Endothelial cell of hepatic sinusoid (primary cell): ENCODE results near the gene IRX5.

Source experiments
- in situ Hi-C: cut with HindIII; loops from 2 replicates; pipeline ENCODE4 v1.10.0; 2017; ENCODE audit warnings: low sequenced_read_pairs

Gene IRX5

GRCh38 chr16:54930005-54930868, at the start of gene IRX5:
IRX5 (plus strand) TSS chr16:54930865; CDS start chr16:54931199, 334 bp downstream.
- in situ Hi-C loops = loop anchor here (10.0 kb wide), 1 partner anchor 645 kb away; the partner anchor contains the start of gene IRX3

- in situ Hi-C loops = no loop called here
These were observed 48.1 kb upstream of the IRX5 start for GRCh38 chr16:54882556-54882955.

GRCh38 chr16:54883358-54883757, 47.3 kb upstream of the IRX5 start:
- in situ Hi-C loops = no loop called here

- in situ Hi-C loops = no loop called here
These were observed 44.6 kb upstream of the IRX5 start for GRCh38 chr16:54886078-54886477.

GRCh38 chr16:54890381-54890780, 40.3 kb upstream of the IRX5 start:
- in situ Hi-C loops = no loop called here

- in situ Hi-C loops = no loop called here
These were observed 39.3 kb upstream of the IRX5 start for GRCh38 chr16:54891346-54891745.

GRCh38 chr16:54892981-54893380, 37.7 kb upstream of the IRX5 start:
- in situ Hi-C loops = no loop called here

- in situ Hi-C loops = no loop called here
These were observed 32.7 kb upstream of the IRX5 start for GRCh38 chr16:54897930-54898329.

- in situ Hi-C loops = no loop called here
These were observed 29.1 kb upstream of the IRX5 start for GRCh38 chr16:54901606-54902005.

GRCh38 chr16:54903047-54903446, 27.6 kb upstream of the IRX5 start:
- in situ Hi-C loops = no loop called here

- in situ Hi-C loops = no loop called here
These were observed 19.6 kb upstream of the IRX5 start for GRCh38 chr16:54911079-54911478.

GRCh38 chr16:54912720-54913119, 17.9 kb upstream of the IRX5 start:
- in situ Hi-C loops = no loop called here

GRCh38 chr16:54921206-54921824, 9.3 kb upstream of the IRX5 start:
- in situ Hi-C loops = no loop called here

- in situ Hi-C loops = no loop called here
These were observed 7.6 kb upstream of the IRX5 start for GRCh38 chr16:54923055-54923473.

- in situ Hi-C loops = no loop called here
These were observed 6.7 kb upstream of the IRX5 start for GRCh38 chr16:54923988-54924387.

- in situ Hi-C loops = no loop called here
These were observed 4.4 kb upstream of the IRX5 start for GRCh38 chr16:54926166-54926838.

- in situ Hi-C loops = no loop called here
These were observed 3.3 kb upstream of the IRX5 start for GRCh38 chr16:54927125-54928015.

GRCh38 chr16:54928016-54928356, 2.7 kb upstream of the IRX5 start:
- in situ Hi-C loops = no loop called here

- in situ Hi-C loops = no loop called here
These were observed 2.1 kb upstream of the IRX5 start for GRCh38 chr16:54928411-54929089.
